ENCODE data around the gene FBLN1. TPM values are rescaled to one million over a fixed set of nuclear protein-coding genes. Genes with fewer than 3 reads are reported as not detected.

FBLN1 gene
- total RNA-seq, 2 donors from 2014 or later: 587 to 972 TPM

DNA sequence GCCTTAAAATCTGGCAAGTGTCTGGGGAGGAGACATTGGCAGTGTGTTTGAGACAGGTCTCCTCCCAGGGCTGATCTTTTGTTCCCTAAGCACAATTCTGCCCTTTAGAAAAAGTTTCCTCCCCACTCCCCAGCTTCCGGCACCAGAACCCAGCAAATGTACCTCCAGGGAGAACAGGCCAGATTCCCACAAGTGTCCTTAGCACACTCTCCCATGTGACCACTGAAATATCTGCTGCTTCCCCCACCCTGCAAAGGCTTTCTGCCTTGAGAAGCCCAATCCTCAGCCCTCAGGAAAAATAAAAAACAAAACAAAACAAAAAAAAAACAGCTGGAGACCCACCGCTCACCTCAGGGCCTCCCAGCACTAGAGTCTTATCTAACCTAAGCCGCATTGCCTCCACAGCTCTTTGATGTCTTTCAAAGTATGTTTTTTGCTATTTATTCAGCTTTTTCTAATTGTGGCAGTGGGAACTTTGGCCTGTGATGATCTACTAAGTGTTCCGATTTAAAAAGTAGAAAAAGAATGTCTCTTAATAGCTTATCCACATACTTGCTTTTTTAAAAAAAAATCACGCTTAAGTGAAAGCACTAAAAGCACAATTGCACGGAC lies 29.0 kb upstream of the FBLN1 start:
- DNase-seq (ENCODE audit: low spot score) (no peak), ATAC-seq (ENCODE audit: insufficient number of reproducible peaks, low FRiP score, low read depth) (no peak)
- H3K27ac ChIP-seq: peak overlapping the region; percentile 45 to 77
- TF ChIP-seq, protein P1, sequence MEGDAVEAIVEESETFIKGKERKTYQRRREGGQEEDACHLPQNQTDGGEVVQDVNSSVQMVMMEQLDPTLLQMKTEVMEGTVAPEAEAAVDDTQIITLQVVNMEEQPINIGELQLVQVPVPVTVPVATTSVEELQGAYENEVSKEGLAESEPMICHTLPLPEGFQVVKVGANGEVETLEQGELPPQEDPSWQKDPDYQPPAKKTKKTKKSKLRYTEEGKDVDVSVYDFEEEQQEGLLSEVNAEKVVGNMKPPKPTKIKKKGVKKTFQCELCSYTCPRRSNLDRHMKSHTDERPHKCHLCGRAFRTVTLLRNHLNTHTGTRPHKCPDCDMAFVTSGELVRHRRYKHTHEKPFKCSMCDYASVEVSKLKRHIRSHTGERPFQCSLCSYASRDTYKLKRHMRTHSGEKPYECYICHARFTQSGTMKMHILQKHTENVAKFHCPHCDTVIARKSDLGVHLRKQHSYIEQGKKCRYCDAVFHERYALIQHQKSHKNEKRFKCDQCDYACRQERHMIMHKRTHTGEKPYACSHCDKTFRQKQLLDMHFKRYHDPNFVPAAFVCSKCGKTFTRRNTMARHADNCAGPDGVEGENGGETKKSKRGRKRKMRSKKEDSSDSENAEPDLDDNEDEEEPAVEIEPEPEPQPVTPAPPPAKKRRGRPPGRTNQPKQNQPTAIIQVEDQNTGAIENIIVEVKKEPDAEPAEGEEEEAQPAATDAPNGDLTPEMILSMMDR (IDR thresholded peaks at IDR 0.05): no peak
- peaks cover 40 to 84% of the 10 kb centered on the region in 2 donors for H3K4me1 ChIP-seq (ENCODE audit: control insufficient read depth in 1 of 2, low read depth in 2 of 2)
- no peaks in the 10 kb centered on the region for H3K36me3 ChIP-seq
- no peaks in the 10 kb centered on the region for H3K9me3 ChIP-seq
- no peaks in the 10 kb centered on the region for H3K27me3 ChIP-seq (replicated peaks; ENCODE audit: insufficient read depth)
- no peak overlapping the region for H3K4me3 ChIP-seq

DNA sequence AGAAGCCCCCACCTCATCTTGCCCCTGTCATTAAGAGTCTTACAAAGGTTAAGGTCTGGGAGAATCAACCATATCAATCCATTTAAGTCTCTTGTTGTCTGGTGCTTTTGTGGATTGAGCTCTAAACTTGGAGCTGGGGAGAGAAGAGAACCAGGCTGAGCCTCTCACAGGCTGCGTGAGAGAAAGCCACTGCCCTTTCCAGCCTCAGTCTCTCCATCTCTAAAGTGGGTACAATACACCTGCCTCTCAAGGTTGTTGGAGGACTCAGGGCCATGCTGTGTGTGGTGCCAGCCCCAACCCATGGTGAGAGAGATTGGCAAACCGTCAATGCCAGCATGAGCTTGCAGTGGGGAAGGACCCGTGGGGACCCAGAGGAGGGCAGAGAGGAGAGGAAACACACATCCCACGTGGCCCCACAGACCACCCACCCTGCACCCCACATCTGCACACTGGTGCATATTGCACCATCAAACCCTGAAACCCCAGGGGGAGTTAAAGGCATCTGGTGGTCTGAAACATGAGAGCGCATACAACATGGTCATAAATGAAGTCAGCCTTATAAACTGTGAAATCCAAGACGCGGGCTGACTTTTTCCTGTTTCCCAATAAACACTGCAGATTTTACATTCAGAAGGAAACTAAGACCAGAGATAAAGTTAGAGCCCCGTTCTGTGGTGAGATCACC lies 27.5 kb upstream of the FBLN1 start:
- TF ChIP-seq, protein P1 (IDR thresholded peaks at IDR 0.05): no peak
- Histone ChIP-seq H3K4me3 (no peak overlapping the region), H3K27ac (peak overlapping the region in 1 of 2 donors; percentile 77), H3K4me1 (ENCODE audit: control insufficient read depth in 1 of 2, low read depth in 2 of 2) (peaks cover 30 to 72% of the 10 kb centered on the region in 2 donors), H3K36me3 (no peaks in the 10 kb centered on the region), H3K9me3 (no peaks in the 10 kb centered on the region), H3K27me3 (replicated peaks; ENCODE audit: insufficient read depth) (no peaks in the 10 kb centered on the region)
- DNase-seq (ENCODE audit: low spot score) (no peak), ATAC-seq (ENCODE audit: insufficient number of reproducible peaks, low FRiP score, low read depth) (no peak)

DNA sequence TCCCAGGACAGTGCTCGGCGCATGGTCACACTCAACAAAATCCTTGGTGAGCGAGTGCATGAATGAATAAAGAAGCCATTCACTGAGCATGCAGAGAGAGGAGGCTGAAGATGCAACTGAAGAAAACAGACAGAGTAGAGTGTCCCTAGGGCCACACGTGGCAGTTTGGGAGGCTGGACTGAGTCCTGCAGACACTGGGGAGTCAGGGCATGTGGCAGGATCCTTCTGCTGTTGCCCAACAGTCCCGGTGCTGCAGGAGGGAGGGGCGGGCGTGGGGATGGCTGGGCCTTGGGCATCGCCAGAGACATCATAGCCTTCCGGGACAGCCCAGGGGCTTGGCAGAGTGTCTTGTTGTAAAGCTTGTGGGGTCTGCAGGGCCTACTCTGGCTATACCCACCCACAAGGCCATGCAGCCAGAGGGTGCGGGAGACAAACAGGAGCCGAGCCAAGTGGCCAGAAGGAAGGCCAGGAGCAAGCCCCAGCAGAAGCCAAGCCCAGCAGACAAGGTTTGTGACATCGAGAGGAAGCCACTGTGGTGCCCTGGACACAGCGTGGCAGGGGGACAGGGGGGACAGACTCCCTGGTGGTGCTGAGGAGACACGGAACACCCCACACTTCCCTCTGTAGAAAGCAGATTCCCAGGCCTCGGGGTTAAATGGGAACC lies 26.7 kb upstream of the FBLN1 start:
- TF ChIP-seq, protein P1 (IDR thresholded peaks at IDR 0.05): no peak
- peaks cover 24 to 66% of the 10 kb centered on the region in 2 donors for H3K4me1 ChIP-seq (ENCODE audit: control insufficient read depth in 1 of 2, low read depth in 2 of 2)
- peak overlapping the region; percentile 52 to 73 for H3K27ac ChIP-seq

DNA sequence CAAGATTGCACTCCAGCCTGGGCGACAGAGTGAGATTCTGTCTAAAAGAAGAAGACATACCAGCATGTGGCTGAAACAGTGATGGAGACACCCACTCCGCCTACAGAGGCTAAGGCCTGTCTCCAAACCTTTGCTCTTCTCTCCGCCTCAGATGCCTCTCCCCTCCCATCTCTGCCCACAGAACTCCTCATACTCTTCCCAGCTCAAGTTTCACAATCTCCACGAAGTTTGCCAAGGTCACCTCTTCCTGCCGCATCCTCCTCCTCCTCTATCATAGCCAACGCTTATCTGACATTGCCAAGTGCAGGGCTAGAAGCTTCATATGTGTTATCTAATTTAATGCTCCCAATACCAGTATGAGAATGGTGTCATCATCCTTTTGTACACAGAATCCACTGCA lies 25.9 kb upstream of the FBLN1 start:
- no peaks in the 10 kb centered on the region for H3K9me3 ChIP-seq
- ATAC-seq (ENCODE audit: insufficient number of reproducible peaks, low FRiP score, low read depth): no peak
- H3K4me3 ChIP-seq: no peak overlapping the region
- peak overlapping the region; percentile 47 to 73 for H3K27ac ChIP-seq
- DNase-seq (ENCODE audit: low spot score): no peak
- peaks cover 16 to 58% of the 10 kb centered on the region in 2 donors for H3K4me1 ChIP-seq (ENCODE audit: control insufficient read depth in 1 of 2, low read depth in 2 of 2)
- no peaks in the 10 kb centered on the region for H3K27me3 ChIP-seq (replicated peaks; ENCODE audit: insufficient read depth)
- no peaks in the 10 kb centered on the region for H3K36me3 ChIP-seq
- TF ChIP-seq, protein P1 (IDR thresholded peaks at IDR 0.05): no peak

More for the DNA sequence above, 26.7 kb upstream of the FBLN1 start:
- H3K9me3 ChIP-seq: no peaks in the 10 kb centered on the region
- H3K4me3 ChIP-seq: no peak overlapping the region
- no peak for DNase-seq (ENCODE audit: low spot score)
- no peak for ATAC-seq (ENCODE audit: insufficient number of reproducible peaks, low FRiP score, low read depth)
- H3K27me3 ChIP-seq (replicated peaks; ENCODE audit: insufficient read depth): no peaks in the 10 kb centered on the region
- no peaks in the 10 kb centered on the region for H3K36me3 ChIP-seq
